WERI-Rb-1 (cell line): Measurements from ENCODE around the gene RTN3.

Source experiments
- DNase-seq: peaks from one replicate; pipeline ENCODE4 v3.0.0-alpha.2; 2020
- H3K27ac ChIP-seq: fragments of 250-450 bp; sonication (Bioruptor Pico); 2 replicates; pipeline ENCODE4 v1.5.1; 2020; ENCODE audit warnings: mild to moderate bottlenecking, moderate library complexity
- H3K27me3 ChIP-seq: fragments of 250-450 bp; sonication (Bioruptor Pico); 2 replicates; pipeline ENCODE4 v1.5.1; 2021; ENCODE audit warnings: mild to moderate bottlenecking, low read depth, moderate library complexity; ENCODE audit not compliant: insufficient read depth, severe bottlenecking
- H3K36me3 ChIP-seq: fragments of 250-450 bp; sonication (Bioruptor Pico); 2 replicates; pipeline ENCODE4 v1.5.1; 2020; ENCODE audit warnings: mild to moderate bottlenecking, moderate library complexity
- H3K4me3 ChIP-seq: 2 replicates; pipeline ENCODE4 v1.5.1; 2011; ENCODE audit warnings: low read depth, mild to moderate bottlenecking, control low read depth, low read length
- H3K9me3 ChIP-seq: fragments of 250-450 bp; sonication (Bioruptor Pico); 2 replicates; pipeline ENCODE4 v1.5.1; 2021; ENCODE audit warnings: mild to moderate bottlenecking, moderate library complexity; ENCODE audit not compliant: severe bottlenecking
- TF ChIP-seq, protein P1 (sequence below): IDR thresholded peaks from 2 replicates; pipeline ENCODE4 v1.5.1; 2011; ENCODE audit warnings: low read depth, mild to moderate bottlenecking, control low read depth, inconsistent platforms, low read length

RTN3 gene

DNA sequence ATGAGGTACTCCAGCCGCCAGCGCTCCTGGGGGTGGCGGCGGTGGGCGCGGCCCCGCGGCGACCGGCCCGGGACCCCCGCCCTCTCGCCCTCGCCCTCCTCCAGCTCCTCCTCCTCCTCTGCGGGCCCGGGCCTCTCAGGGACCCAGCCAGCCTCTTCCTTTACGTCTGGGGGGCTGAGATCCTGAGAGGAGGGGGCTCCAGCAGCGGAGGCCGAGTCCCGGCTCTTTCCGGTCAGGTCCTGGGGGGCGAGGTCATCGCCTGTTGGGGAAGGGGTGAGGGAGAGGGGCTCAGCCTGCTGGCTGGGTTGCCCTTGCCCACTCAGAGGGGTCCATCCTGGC is 83.0 kb downstream of the RTN3 start:
- Histone ChIP-seq H3K27ac (no peak overlapping the region), H3K4me3 (no peak overlapping the region), H3K36me3 (peaks cover 48% of the 10 kb centered on the region), H3K27me3 (no peaks in the 10 kb centered on the region), H3K9me3 (no peaks in the 10 kb centered on the region)
- DNase-seq: no peak
- TF ChIP-seq, protein P1, sequence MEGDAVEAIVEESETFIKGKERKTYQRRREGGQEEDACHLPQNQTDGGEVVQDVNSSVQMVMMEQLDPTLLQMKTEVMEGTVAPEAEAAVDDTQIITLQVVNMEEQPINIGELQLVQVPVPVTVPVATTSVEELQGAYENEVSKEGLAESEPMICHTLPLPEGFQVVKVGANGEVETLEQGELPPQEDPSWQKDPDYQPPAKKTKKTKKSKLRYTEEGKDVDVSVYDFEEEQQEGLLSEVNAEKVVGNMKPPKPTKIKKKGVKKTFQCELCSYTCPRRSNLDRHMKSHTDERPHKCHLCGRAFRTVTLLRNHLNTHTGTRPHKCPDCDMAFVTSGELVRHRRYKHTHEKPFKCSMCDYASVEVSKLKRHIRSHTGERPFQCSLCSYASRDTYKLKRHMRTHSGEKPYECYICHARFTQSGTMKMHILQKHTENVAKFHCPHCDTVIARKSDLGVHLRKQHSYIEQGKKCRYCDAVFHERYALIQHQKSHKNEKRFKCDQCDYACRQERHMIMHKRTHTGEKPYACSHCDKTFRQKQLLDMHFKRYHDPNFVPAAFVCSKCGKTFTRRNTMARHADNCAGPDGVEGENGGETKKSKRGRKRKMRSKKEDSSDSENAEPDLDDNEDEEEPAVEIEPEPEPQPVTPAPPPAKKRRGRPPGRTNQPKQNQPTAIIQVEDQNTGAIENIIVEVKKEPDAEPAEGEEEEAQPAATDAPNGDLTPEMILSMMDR: no peak

DNA sequence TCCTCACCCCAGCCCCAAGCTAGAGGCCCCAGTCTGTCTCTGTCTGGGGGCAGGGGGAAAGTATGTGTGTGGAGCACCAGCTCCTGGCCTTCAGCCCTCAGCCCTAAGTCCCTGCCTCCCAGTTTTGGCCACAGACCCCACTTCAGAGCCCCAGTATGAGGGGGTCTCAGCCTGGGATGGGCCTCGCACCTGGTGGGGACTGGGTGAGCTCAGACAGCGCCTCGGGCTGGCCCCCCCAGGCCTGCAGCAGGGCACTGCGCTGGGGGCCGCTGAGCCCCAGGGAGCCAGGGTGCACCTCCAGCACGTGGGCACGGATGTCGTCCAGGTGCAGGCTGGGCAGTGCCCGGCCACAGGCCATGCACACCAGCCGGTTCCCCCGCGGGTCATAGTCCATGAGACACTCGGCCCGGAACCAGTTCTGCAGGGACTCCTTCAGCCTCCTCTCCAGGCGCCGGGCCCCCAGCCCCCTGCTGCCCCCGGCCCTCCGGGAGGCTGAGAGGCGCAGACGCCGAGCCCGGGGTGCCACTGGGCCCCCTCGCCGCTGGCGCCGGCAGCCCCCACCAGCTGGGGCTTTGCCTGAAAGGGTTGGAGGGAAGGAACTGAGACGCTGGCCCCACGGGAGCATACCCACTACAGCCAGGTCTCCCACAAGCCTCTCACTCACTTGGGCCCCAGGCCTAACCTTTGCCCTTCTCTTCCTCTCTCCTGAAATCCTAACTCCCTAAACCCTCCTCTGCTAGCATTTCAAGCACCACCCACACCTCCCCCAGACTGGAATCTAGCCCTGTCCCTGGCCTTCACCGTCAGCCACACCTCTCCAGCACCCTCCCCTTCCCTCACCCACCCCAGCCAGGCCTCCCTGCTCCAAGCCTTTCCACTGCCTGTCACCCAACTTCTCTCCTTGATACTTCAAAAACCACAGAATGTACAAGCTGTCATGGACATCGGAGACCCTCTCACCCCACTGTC is 83.7 kb downstream of the RTN3 start:
- DNase-seq: no peak
- Histone ChIP-seq H3K4me3 (no peak overlapping the region), H3K27ac (no peak overlapping the region), H3K36me3 (peaks cover 47% of the 10 kb centered on the region), H3K9me3 (no peaks in the 10 kb centered on the region), H3K27me3 (no peaks in the 10 kb centered on the region)
- TF ChIP-seq, protein P1: no peak

DNA sequence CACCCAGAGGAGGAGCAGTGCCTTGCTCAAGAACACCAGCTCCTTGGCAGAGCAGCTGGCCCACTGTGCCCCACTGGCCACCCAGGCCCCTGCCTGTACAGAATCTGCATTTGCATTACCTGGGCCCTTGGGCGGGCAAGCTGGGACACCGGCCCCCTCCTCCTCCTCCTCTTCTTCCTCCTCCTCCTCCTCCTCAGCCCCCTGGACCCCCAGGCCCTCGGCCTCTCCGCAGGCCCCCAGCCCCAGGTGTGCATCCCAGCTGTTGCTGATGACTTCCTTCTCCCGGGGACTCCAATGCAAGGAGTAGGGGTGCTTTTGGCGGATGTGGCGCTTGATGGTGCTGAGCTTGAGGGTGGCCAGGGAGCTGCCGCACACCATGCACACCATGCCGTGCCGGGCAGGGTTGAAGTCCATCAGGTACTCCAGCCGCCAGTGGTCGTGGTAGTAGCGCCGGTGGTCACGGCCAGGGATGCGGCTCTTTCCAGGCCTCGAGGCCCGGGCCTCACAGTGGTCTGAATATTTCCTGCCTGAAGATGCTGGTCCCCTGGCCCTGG is 84.5 kb downstream of the RTN3 start:
- H3K36me3 ChIP-seq: peaks cover 39% of the 10 kb centered on the region
- DNase-seq: no peak
- TF ChIP-seq, protein P1: no peak
- no peak overlapping the region for H3K27ac ChIP-seq
- no peaks in the 10 kb centered on the region for H3K27me3 ChIP-seq
- no peak overlapping the region for H3K4me3 ChIP-seq
- H3K9me3 ChIP-seq: no peaks in the 10 kb centered on the region

DNA sequence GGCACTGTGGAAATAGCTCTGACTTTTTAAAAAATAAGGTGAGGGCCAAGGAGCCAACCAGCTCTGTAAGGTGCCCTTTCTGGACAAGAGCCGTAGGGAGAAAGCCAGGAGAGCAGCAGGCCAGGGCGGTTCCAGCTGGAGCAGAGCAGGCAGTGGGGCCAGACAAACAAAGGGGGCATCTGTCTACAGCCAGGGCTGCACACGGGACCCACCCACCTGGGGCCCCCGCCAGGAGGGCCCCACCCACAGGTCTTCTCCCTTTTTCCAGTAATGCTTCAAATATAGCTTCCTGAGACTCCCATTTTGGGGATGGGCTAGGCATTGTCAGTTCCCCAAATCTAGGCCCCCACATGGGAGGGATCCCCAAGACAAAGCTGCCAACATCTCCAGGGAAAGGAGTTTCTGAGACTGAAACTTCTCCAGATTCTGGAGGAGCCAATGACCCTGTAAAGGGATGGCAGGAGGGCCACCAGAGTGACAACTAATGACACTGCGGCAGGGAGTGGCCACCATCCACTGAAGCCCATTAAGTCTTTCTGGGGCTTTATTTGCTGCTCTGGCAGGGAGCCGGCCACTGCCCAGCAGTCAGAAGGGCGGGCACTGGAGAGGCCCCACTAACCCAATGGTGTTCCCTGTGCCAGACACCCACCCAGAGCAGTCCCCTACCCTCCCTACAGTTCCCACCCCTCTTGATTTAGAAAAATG is 85.4 kb downstream of the RTN3 start:
- H3K27ac ChIP-seq: no peak overlapping the region

DNA sequence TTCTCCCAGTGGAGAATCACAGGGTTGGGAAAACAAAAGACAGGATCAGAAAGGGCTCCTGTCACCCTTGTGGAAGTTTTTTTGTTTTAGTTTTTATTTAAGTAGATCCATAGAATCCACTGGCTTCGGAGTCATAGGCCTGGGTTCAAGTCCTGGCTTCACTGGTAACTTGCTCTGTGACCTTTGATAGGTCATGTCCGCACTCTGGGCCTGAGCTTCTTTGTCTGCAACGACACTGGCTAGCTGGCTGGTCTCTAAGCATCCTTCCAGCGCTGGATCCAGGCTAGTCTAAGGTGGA is 85.9 kb downstream of the RTN3 start:
- DNase-seq: no peak
- Histone ChIP-seq H3K4me3 (peak overlapping the region; percentile 64), H3K27ac (no peak overlapping the region), H3K36me3 (peaks cover 31% of the 10 kb centered on the region), H3K9me3 (no peaks in the 10 kb centered on the region), H3K27me3 (no peaks in the 10 kb centered on the region)
- TF ChIP-seq, protein P1: no peak

More for the DNA sequence above, 85.4 kb downstream of the RTN3 start:
- Histone ChIP-seq H3K36me3 (peaks cover 31% of the 10 kb centered on the region), H3K27me3 (no peaks in the 10 kb centered on the region), H3K9me3 (no peaks in the 10 kb centered on the region), H3K4me3 (no peak overlapping the region)
- TF ChIP-seq, protein P1: no peak
- no peak for DNase-seq
